GM12878 (cell line): ENCODE measurements around the gene RPS6KA2. TPM values are rescaled to one million over a fixed set of nuclear protein-coding genes. Genes with fewer than 3 reads are reported as not detected.
"Not testable (repeated sequence)": the region's sequence is repeated elsewhere in the genome, so short reads cannot be mapped to it uniquely, and the experiment has no call there.

Source experiments
- ATAC-seq: fragments of 200-7000 bp; cut with Tn5 transposase; 3 replicates; pipeline ENCODE4 v1.9.1; 2020; ENCODE audit warnings: mild to moderate bottlenecking, moderate library complexity
- BruUV-seq: library from RNA; stranded (reverse); fragments of 400-500 nt; replicated peaks from 2 replicates; lab custom pipeline; 2021; lab: Mats Ljungman, UMichigan
- CTCF ChIA-PET: fragments of 300-600 bp; sonication (Branson Sonifier 250); formaldehyde crosslinking; extraction: SDS; loops from one replicate; lab custom pipeline; 2021; ENCODE audit warnings: inconsistent platforms; lab: Yijun Ruan, JAX
- POLR2A ChIA-PET: fragments of 350-600 bp; formaldehyde crosslinking; extraction: SDS; loops from one replicate; lab custom pipeline; 2021; ENCODE audit warnings: inconsistent platforms; lab: Charles Lee
- RAD21 ChIA-PET: fragments of 300-600 bp; sonication (Branson Sonifier 250); formaldehyde crosslinking; loops from one replicate; lab custom pipeline; 2023; ENCODE audit warnings: antibody characterized with exemption; ENCODE audit not compliant: unreplicated experiment; lab: Charles Lee
- SMC1A ChIA-PET: fragments of 300-600 bp; sonication (Branson Sonifier 250); formaldehyde crosslinking; loops from one replicate; lab custom pipeline; 2023; ENCODE audit not compliant: unreplicated experiment, uncharacterized antibody; lab: Charles Lee
- DNase-seq: peaks from one replicate; pipeline ENCODE4 v3.0.0-alpha.2; 2011; ENCODE audit warnings: low read depth, low spot score
- FAIRE-seq: peaks from 3 replicates; lab custom pipeline; 2011; peaks lifted over from hg19 to GRCh38; lab: Jason Lieb, UNC
- H2AFZ ChIP-seq: 2 replicates; pipeline ENCODE4 v1.6.0; 2011; ENCODE audit warnings: low read depth, low read length, control low read depth; ENCODE audit not compliant: control insufficient read depth
- H3K27ac ChIP-seq: 2 replicates; pipeline ENCODE4 v1.5.1; 2011; ENCODE audit warnings: control low read depth; ENCODE audit not compliant: control insufficient read depth, insufficient read depth
- H3K27me3 ChIP-seq, 2 experiments: replicated peaks in 1 of 2; 2 replicates each; pipeline versions ENCODE4 v1.6.0 to v1.6.1; 2011; ENCODE audit warnings: low read length in 1 of 2; ENCODE audit not compliant: control insufficient read depth in 2 of 2, insufficient read depth in 2 of 2
- H3K36me3 ChIP-seq, 2 experiments: 2 replicates each; pipeline ENCODE4 v1.5.1; 2011; ENCODE audit warnings: low read length in 1 of 2; ENCODE audit not compliant: control insufficient read depth in 2 of 2, insufficient read depth in 2 of 2
- H3K4me1 ChIP-seq: 2 replicates; pipeline ENCODE4 v1.6.1; 2011; ENCODE audit warnings: mild to moderate bottlenecking, low read length, moderate library complexity, mixed read lengths; ENCODE audit not compliant: control insufficient read depth, insufficient read depth
- H3K4me2 ChIP-seq: 2 replicates; pipeline ENCODE4 v1.6.0; 2011; ENCODE audit warnings: control low read depth; ENCODE audit not compliant: control insufficient read depth, insufficient read depth
- H3K4me3 ChIP-seq: fragments of 200-600 bp; sonication (generic); 2 replicates; pipeline ENCODE4 v1.5.1; 2016
- H3K79me2 ChIP-seq: 2 replicates; pipeline ENCODE4 v1.6.0; 2011; ENCODE audit warnings: low read length; ENCODE audit not compliant: control insufficient read depth, insufficient read depth
- H3K9ac ChIP-seq: 2 replicates; pipeline ENCODE4 v1.8.0; 2011; ENCODE audit warnings: low read length, control low read depth, mixed read lengths; ENCODE audit not compliant: control insufficient read depth, insufficient read depth
- H3K9me3 ChIP-seq: replicated peaks from 3 replicates; pipeline ENCODE4 v1.5.1; 2011; ENCODE audit warnings: mild to moderate bottlenecking, low read length; ENCODE audit not compliant: control insufficient read depth, insufficient read depth
- H4K20me1 ChIP-seq: 2 replicates; pipeline ENCODE4 v1.6.0; 2011; ENCODE audit not compliant: control insufficient read depth, insufficient read depth
- IKZF2 ChIP-seq, 2 experiments: fragments of 450-650 bp; IDR thresholded peaks; 2 replicates each; pipeline ENCODE4 v1.6.1; 2017; ENCODE audit warnings: mild to moderate bottlenecking in 2 of 2, moderate library complexity in 2 of 2
- NFIC ChIP-seq: IDR thresholded peaks from 2 replicates; pipeline ENCODE4 v1.6.1; 2012; ENCODE audit warnings: low read depth, mild to moderate bottlenecking, inconsistent platforms, low read length, moderate library complexity
- WGBS: methylation state at CpG from one replicate; pipeline ENCODE4 v1.1.6; 2016; ENCODE audit warnings: low lambda C conversion rate; ENCODE audit not compliant: insufficient replicate concordance, insufficient coverage; ENCODE audit errors: missing lambda C conversion rate; 5-methylcytosine and 5-hydroxymethylcytosine counted together
- in situ Hi-C: fragments of 300-500 bp; cut with MboI; formaldehyde crosslinking; loops from 9 replicates; pipeline ENCODE4 v1.14.3; 2018; ENCODE audit warnings: mixed read lengths
- intact Hi-C: fragments of 100-400 bp; cut with micrococcal nuclease; formaldehyde crosslinking; loops from one replicate; pipeline ENCODE4 v1.14.2; 2022; ENCODE audit not compliant: unreplicated experiment
- polyA plus RNA-seq, 11 experiments: library from polyadenylated mRNA; depleted of rRNA in 4 of 11; unstranded in 6 of 11; stranded (reverse) in 5 of 11; fragments of >200 nt; fragmentation: Nextera tagmentation in 4 of 11; fragmentation: Illumina TruSeq in 1 of 11; extraction: Ambion mirVana in 4 of 11; extraction: Trizol in 1 of 11; gene quantifications; 1 replicate in 1 of 11; 2 replicates in 10 of 11; pipeline versions ENCODE4 v1.2.1 to v1.2.3, GENCODE V29; 2011 to 2016; ENCODE audit warnings: inconsistent platforms in 2 of 11, missing spikeins in 2 of 11, low read depth in 1 of 11
- total RNA-seq, 4 experiments: library from RNA; depleted of rRNA in 3 of 4; stranded (reverse); fragments of >200 nt in 3 of 4; fragmentation: Illumina TruSeq in 1 of 4; extraction: Trizol in 1 of 4; gene quantifications; 2 replicates each; pipeline versions ENCODE4 v1.2.1 to v1.2.3, GENCODE V29; 2013 to 2021
- TF ChIP-seq, protein P1 (sequence below): fragments of 450-650 bp; IDR thresholded peaks from 2 replicates; pipeline ENCODE4 v1.6.1; 2016; ENCODE audit warnings: mild to moderate bottlenecking
- TF ChIP-seq, protein P2 (sequence below), 3 experiments: IDR thresholded peaks in 2 of 3; conservative IDR thresholded peaks in 1 of 3; 2 replicates each; pipeline ENCODE4 v1.5.1; 2011; ENCODE audit warnings: low read depth in 3 of 3, low read length in 3 of 3, mild to moderate bottlenecking in 3 of 3, control low read depth in 2 of 3, moderate library complexity in 2 of 3, inconsistent platforms in 1 of 3, mixed read lengths in 1 of 3; ENCODE audit not compliant: control insufficient read depth in 2 of 3, insufficient read depth in 1 of 3; ENCODE audit errors: extremely low read depth in 1 of 3
- TF ChIP-seq, protein P3 (sequence below): fragments of 450-650 bp; IDR thresholded peaks from 2 replicates; pipeline ENCODE4 v1.6.1; 2016; ENCODE audit warnings: mild to moderate bottlenecking

The RPS6KA2 gene
- total and polyA plus RNA-seq, 10 of the 15 experiments (the other 5 are each of a cell fraction or from before 2014, with no cell fraction given), result 0.02 to 1.0 (median 0.22) TPM; not detected in 1

DNA sequence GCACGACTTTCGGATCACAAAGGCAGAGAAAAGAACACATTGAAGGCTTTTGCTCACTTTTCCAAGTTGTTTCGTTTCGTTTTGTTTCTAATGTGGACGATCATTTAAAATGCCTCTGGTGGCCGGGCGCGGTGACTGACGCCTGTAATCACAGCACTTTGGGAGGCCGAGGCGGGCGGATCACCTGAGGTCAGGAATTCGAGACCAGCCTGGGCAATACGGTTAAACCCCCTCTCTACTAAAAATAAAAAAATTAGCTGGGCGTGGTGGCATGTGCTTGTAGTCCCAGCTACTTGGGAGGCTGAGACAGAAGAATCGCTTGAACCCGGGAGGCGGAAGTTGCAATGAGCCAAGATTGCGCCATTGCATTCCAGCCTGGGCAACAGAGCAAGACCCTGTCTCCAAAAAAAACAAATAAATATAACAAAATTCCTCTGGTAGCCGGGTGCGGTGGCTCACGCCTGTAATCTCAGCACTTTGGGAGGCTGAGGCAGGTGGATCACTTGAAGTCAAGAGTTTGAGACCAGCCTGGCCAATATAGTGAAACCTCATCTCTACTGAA lies 243.2 kb downstream of the RPS6KA2 start:
- H3K27me3 ChIP-seq, H4K20me1 ChIP-seq, H3K9me3 ChIP-seq, POLR2A ChIA-PET, H3K36me3 ChIP-seq, FAIRE-seq, H3K4me1 ChIP-seq: not testable (repeated sequence)
- H2AFZ ChIP-seq, result peak overlapping the region; percentile 85
- in situ Hi-C loops, result loop anchor here (5.0 kb wide), 1 partner anchor 52 kb away; no protein-coding TSS in a partner anchor
- H3K9ac ChIP-seq, result peak overlapping the region; percentile 74
- CTCF ChIA-PET, result interaction anchor here (0.9 to 4.0 kb wide), 4 partner anchors 15 to 70 kb away, joined by 4 to 19 read pairs (median 6); no protein-coding TSS in a partner anchor
- H3K4me3 ChIP-seq, result peak overlapping the region; percentile 79
- H3K27ac ChIP-seq, result peak overlapping the region; percentile 81
- TSS peak; percentile 84 for BruUV-seq
- DNase-seq, result peak; percentile 8
- ATAC-seq, result peak; percentile 1; the same call in 1 of the 3 replicates
- 27% methylated on average over 22 of the region's 22 CpGs for WGBS
- SMC1A ChIA-PET, result interaction anchor here (0.6 to 2.0 kb wide), 9 partner anchors 9 to 103 kb away, joined by 3 to 5 read pairs (median 3); no protein-coding TSS in a partner anchor
- H3K79me2 ChIP-seq, result peaks cover 36% of the 10 kb centered on the region
- peak overlapping the region; percentile 70 for H3K4me2 ChIP-seq
- RAD21 ChIA-PET, result interaction anchor here (1.0 kb wide), 2 partner anchors 17 to 70 kb away, joined by 3 to 4 read pairs; no protein-coding TSS in a partner anchor
- TF ChIP-seq, protein P1, sequence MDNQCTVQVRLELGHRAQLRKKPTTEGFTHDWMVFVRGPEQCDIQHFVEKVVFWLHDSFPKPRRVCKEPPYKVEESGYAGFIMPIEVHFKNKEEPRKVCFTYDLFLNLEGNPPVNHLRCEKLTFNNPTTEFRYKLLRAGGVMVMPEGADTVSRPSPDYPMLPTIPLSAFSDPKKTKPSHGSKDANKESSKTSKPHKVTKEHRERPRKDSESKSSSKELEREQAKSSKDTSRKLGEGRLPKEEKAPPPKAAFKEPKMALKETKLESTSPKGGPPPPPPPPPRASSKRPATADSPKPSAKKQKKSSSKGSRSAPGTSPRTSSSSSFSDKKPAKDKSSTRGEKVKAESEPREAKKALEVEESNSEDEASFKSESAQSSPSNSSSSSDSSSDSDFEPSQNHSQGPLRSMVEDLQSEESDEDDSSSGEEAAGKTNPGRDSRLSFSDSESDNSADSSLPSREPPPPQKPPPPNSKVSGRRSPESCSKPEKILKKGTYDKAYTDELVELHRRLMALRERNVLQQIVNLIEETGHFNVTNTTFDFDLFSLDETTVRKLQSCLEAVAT, result peak; percentile 67; the same call in 1 of the 2 replicates
- TF ChIP-seq, protein P2, sequence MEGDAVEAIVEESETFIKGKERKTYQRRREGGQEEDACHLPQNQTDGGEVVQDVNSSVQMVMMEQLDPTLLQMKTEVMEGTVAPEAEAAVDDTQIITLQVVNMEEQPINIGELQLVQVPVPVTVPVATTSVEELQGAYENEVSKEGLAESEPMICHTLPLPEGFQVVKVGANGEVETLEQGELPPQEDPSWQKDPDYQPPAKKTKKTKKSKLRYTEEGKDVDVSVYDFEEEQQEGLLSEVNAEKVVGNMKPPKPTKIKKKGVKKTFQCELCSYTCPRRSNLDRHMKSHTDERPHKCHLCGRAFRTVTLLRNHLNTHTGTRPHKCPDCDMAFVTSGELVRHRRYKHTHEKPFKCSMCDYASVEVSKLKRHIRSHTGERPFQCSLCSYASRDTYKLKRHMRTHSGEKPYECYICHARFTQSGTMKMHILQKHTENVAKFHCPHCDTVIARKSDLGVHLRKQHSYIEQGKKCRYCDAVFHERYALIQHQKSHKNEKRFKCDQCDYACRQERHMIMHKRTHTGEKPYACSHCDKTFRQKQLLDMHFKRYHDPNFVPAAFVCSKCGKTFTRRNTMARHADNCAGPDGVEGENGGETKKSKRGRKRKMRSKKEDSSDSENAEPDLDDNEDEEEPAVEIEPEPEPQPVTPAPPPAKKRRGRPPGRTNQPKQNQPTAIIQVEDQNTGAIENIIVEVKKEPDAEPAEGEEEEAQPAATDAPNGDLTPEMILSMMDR (IDR thresholded peaks at IDR 0.05 in 2 of 3, conservative IDR thresholded peaks at IDR 0.05 in 1 of 3; ENCODE audit: control insufficient read depth in 2 of 3, extremely low read depth in 1 of 3, insufficient read depth in 1 of 3, low read depth in 3 of 3, low read length in 3 of 3), result peak; percentile 1 to 30 (median 16); a peak in 2 of 6 replicates
- TF ChIP-seq, protein P3, sequence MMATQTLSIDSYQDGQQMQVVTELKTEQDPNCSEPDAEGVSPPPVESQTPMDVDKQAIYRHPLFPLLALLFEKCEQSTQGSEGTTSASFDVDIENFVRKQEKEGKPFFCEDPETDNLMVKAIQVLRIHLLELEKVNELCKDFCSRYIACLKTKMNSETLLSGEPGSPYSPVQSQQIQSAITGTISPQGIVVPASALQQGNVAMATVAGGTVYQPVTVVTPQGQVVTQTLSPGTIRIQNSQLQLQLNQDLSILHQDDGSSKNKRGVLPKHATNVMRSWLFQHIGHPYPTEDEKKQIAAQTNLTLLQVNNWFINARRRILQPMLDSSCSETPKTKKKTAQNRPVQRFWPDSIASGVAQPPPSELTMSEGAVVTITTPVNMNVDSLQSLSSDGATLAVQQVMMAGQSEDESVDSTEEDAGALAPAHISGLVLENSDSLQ, result peak; percentile 79
- TF ChIP-seq NFIC (0 out of 2 replicates have a peak, but pooled peaks have one; percentile 24), IKZF2 (IDR thresholded peaks at IDR 0.05) (peak in 1 of 2 experiments; percentile 22; a peak in 1 of 4 replicates)
- intact Hi-C loops, result loop anchor here (1.0 kb wide), 1 partner anchor 42 kb away; the partner anchor contains the start of gene SFT2D1
